Stimulated activated naive CD4-positive, alpha-beta T cell treated with Interleukin-2 at 50 U/mL for 16 hours (primary cell): ENCODE data around the gene SRMS.
A peak's percentile ranks its signal among the peaks of the same experiment; 100 is the strongest.

ENCODE experiments used
- DNase-seq: peaks from one replicate; lab custom pipeline; 2025; lab: John Stamatoyannopoulos, UW

SRMS gene

DNA sequence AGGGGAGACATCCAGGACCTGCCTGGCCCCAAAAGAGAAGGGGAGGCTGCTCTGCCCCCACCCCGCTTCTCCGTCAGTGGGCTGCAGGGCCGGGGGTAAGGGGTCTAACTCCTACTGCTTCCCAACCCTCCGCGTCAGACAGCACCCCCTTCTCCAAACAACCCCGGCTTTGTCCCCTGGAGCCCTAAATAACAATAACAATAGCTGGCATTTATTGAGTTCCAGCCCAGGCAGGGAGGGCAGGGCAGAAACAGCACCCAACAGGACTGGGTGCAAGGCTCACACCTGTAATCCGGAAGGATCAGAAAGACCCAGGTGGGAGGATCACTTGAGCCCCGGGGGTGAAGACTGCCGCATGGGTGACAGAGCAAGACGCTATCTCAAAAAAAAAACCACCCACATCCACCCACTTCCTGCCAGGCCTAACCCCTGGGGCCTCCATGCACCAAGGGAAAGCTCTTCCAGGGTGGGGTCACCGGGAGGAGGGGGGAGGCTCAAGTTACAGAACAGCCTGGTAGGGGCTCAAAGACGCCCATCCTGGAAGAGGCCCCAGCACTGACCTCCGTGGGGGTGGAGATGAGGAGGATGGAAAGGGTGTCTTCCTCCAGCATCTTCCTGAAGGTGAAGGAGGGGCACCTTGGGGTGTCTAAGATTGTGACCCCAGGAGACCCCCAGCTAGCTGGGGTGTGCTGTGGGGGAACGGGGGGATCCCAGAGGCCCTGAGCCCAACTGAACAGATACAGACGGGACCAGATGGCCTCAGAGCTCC, 5.1 kb upstream of the SRMS start:
- peak; percentile 24 for DNase-seq

DNA sequence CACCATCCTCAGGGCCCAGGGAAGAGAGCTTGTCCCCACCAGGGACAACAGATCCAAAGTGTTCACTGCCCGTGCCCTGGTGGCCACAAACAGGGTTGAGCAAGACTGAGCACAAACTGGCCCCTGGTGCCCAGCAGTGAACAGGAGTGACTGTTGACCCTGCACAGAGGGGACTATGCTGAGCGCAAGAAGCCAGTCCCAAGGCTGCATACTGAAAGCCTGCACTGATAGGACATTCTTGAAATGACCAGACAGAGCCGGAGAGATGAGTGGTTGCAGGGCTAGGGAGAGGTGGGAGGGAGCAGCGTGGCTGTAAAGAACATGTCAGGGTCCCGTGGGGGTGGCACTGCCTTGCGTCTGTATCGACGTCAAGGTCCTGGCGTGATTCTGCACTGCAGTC, 3.5 kb upstream of the SRMS start:
- DNase-seq: no peak

DNA sequence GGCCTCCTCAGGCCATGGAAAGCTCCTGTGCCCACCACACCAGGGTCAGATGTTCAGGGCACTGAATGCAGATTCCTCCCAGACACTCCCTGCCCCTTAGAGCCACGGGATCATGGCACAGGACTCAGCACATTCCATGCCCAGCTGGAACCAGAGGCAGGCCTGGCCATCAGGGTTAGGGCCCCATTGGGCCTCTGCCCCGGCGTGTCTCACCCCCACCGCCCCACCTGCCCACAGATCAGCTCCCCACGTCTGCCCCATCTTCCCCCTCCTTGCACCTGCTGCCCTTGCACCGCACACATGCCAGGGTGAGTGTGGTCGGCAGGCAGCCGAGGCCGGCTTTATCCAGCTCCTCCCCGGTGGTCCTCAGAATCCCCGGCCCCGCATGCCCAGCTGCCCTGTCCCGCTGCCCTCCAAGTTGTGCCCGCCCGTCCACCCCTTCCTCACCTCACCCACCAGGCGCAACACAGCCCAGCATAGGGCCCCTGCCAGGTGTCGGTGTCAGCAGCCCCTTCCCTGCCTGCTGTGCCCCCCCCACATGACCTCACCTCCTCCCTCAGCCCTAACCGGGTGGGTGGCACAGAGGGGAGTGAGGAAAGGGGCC, 2.2 kb upstream of the SRMS start:
- no peak for DNase-seq

DNA sequence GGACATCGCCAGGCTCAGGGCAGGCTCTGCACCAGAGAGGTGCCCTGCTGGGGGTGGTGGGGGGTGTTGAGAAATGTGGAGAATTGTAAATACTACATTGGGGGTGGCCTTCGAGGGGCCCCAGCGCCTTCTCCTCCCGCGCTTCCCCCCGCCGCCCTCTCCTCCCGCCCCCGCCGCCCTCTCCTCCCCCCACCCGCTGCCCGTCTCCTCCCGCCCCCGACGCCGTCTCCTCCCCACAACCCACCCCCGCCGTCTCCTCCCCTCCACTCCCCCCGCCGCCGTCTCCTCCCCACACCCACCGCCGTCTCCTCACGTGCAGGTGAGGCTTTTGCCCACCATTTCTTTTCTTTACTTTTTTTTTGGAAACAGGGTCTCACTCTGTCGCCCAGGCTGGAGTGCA, 1.5 kb upstream of the SRMS start:
- no peak for DNase-seq

DNA sequence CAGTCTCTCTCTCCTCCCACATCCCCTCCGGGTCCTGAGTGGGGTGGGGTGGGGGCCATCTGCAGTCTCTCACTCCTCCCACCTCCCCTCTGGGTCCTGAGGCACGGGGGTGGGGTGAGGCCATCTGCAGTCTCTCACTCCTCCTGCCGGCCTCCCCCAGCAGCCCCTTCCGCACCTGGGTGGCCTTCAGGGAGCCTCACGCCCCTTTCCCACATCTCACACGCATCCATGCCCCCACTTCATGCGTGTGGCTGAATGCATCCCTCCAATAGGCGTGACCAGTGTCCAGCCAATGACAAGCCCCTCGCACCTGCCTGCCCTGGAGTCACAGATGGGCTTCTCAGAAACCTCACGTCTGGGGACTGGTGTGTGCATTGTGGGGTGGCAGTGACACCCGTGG, 993 bp upstream of the SRMS start:
- DNase-seq: no peak

DNA sequence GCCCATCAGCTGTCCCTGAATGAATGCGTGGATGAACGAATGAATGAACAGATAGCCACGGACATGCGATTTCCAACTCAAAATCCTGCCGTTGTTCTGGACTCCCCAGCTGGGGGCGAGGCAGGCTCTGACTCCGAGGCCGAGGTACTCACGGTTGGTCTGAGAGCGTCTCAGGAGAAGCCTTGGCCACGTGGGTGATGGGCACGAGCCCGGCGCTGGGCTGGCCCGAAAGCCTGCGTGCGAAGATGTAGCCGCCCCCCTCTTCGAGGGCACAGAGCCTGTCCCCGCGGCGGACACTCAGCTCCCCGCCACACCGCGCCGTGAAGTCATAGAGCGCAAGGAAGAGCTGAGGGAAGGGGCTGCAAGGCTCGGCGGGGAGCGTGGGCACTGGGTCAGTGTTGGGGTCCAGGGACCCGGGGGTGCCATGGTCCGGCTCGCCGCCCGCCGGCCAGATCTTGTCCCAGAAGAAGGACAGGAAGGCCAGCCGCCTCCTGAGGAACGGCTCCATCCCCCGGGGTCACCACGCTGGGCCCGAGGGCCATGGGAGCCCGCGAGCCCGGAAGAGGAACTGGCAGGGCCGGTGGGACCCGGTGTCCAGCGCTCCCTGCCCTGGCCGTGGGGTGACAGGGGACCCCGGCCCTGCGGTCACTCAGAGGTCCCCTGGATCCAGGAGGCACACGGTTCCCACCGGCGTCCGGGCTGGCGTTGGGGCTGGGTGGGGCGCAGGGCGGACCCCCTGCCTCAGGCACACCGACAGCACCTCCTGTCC, 409 bp downstream of the SRMS start:
- no peak for DNase-seq

DNA sequence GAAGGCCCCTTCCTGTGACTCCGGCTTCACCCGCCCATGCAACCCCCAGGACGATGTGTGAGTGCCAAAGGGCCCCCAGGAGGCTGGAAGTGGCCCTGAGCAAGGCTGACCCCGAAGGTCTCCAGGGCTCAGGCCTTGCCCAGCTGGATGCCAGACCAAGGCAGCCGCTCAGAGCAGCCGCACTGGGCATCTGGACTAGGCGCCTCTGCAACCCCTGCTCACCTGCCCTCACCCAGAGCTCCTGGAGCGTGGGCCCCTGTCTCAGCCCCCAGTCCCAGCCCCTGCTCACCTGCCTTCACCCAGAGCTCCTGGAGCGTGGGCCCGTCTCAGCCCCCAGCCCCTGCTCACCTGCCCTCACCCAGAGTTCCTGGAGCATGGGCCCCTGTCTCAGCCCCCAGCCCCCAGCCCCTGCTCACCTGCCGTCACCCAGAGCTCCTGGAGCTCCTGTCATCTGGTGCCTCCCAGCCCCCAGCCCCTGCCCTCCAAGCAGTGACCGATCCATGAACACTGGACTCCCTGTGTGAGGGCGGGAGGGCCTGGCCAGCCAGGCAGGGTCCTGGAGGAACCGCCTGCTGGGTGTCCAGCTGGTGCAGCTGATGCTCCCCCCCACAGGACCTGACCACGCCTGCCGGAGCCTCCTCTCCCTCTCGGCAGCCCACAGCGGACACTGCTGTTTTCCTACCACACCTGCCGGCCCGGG, 1.1 kb downstream of the SRMS start:
- DNase-seq: no peak

DNA sequence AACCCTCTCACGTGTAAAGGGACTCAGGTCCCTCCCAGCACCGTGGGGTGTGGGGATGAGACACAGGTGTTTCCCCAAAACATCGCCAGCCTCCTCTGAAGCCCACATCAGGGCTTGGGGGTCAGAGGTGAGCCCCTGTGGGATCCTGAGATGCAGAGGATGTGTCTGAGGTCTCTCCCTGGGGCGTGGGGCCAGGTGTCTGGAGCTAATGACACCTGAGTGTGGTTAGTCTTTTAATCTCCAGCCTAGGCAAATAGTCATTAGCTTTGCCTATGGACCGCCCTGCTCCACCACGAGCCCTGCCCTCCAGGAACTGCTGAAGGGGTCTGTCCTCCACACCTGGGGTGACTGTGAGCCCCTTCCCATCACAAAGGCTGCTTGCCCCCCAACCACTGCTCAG, 1.7 kb downstream of the SRMS start:
- no peak for DNase-seq

DNA sequence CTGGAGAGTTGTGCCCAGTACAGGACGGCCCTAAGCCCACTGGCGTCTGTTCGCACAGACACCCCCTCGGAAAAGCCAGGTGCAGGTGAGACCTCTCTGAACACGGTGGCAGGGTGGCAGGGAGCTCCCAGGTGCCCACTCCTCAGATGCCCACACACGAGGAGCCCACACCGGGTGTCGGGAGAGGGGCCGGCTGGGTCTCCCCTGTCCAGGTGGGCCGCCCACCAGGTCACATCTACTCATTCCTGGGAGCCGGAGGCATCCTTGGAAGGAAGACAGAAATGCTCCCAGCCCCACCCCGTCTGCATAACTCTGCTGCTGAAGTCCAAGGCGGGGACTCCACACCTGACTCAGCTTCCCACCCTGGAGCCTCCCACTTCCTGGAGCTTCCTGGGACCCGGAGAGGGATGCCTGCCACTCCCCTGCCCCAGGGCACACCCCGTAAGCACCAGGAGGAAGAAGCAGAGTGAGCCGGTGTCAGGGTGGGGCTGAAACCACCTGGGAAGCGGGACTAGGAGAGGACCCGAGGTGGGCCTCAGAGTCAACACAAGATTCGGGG, 2.5 kb downstream of the SRMS start:
- DNase-seq: no peak

DNA sequence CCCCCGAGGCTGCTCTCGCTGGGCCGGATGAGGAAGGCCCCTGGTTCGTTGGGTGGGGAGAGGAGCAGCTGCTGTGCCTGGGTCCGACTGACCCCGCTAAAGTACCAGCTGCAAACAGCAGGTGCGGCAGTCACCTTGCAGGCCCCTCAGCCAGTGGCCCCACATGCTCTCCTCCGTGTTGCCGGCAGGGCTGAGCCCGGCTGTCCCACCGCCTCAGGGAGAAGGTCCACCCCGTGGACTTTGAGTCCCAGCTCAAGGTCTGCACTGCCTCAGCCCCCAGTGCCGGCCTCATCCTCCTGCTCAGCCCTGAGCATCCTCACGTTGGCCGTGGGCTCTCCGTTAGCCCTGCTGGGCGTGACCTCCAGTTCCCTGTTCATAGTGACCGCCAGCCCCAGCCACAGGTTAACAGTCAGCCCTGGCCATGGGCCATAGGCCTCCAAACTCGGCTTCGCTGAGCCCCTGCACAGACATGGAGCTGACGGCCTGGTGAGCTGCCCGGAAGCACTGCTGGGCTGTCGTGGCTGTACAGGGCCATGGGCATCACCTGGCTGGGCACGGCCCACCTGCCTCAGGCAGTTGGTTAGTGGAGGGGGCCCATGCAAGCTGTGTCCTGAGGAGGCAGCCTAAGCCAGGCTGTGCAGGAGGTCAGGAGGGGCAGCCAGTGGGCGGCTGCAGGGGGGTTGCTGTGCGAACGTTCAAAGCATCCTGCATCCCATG, 3.1 kb downstream of the SRMS start:
- no peak for DNase-seq

DNA sequence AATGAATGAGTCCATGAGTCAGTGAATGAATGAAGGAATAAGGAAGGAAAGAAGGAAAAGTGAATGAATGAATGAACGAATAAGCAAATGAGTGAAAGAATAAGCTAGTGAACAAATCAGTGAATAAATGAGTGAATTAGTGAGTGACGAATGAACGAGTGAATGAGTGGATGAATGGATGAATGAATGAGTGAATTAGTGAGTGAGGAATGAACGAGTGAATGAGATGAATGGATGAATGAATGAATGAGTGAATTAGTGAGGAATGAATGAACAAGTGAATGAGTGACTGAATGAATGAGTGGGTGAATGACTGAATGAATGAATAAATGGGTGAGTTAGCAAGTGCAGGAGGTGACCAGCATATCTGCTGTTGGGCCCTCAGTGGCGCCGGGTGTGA, 3.8 kb downstream of the SRMS start:
- DNase-seq: no peak

DNA sequence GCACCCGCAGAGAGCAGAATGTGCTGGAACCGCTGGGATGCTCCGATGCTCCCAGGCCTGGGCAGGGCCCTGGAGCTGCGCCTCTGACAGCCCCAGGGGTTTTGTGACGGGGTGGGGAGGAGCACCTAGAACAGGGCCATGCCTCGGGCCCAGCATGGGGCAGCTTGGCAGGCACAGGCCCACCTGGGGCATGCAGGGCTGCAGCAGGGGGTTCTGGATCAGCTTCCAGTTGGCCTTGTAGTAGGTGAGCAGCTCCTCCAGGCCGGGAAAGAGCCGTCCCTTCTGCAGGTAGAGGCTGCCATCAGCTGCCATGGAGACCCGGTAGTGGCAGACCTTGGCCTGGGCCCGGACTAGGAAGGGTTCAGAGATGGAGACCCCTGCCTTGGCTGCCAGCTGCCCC, 4.4 kb downstream of the SRMS start:
- no peak for DNase-seq

DNA sequence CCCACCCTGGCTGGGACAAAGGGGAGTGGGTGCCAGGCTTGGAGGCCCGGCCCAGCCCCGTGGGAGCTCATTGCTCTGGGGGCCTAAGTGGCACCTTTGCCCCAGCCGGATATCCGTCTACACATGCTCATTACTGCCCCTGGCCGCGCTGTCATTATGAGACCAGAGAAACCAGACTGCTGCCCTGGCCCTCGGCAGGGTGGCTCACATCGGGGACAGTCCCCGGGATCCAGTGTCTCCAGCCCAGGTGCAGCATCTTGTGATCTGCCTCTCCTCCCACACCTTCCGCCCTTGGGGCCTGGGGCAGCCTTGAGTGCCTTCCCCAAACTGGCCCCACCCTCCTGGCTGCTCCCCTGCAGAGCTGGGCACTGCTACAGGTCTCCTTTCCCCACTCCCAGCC, 4.9 kb downstream of the SRMS start:
- no peak for DNase-seq

DNA sequence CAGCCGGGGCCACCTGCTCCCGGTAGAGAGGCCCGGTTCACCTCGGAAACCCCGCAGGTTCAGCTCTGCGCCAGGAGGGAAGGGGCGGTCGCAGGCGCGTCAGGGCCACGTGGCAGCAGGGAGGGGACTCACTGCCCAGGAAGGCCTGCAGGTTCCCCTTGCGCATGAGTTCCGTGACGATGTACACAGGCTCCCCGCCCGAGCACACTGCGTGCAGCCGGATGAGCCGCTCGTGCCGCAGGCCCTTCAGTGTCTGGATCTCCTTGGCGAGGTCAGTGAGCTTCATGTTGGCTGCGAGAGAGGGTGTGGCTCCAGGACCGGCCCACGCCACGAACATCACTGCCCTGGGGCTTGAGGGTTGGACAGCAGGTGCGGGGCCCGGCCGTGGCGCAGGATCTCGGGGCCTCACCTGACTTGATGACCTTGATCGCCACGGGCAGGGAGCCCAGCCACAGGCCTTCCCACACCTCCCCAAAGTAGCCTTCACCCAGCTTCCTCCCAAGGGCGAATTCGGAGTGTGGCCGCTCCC, 5.5 kb downstream of the SRMS start:
- DNase-seq: no peak

DNA sequence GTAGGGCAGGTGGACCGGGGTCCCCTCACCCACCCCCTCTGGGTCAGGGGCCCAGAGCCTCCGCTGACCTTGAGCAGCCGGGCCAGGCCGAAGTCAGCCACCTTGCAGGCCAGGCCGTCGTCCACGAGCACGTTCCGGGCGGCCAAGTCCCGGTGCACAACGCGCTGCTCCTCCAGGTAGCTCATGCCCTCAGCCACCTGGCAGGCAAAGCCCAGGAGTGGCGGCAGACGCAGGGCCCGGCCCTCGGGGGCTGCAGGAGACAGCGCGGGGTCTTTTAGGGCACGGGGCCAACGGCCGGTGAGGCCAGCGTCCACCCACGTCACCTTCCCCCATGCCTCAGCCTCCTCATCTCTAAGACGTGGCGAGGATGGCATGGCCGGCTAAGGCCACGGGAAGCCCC, 6.2 kb downstream of the SRMS start:
- DNase-seq: no peak

DNA sequence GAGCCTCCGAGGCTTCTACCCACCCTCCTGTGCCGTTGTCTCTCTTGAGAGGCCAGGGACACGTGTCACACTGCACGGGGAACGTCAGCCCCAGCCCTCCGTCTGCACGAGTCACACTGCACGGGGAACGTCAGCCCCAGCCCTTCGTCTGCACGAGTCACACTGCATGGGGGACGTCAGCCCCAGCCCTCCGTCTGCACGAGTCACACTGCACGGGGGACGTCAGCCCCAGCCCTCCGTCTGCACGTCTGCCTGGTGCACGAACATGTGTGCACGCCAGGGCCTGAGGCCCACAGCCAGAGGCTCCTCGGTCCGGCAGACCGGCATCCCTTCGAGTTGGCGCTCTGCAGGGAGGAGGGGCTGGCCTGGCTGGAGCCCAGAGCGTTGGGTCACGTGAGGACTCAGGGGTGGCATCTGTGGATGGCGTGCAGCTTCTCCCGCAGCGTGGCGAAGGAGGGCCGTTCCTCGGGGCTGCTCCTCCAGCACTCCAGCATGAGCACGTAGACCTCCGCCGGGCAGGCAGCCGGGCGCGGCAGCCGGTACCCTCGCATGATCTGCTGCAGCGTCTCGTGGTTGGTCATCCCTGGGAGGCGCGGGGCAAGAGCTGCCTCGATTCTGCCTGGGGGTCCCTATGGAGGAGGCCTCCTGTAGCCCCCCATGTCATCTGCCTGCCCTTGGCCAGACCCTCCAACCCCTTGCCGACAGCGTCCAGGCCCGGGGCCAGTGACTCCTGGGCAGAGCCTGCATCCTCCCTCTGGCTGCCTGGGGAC, 6.9 kb downstream of the SRMS start:
- no peak for DNase-seq

DNA sequence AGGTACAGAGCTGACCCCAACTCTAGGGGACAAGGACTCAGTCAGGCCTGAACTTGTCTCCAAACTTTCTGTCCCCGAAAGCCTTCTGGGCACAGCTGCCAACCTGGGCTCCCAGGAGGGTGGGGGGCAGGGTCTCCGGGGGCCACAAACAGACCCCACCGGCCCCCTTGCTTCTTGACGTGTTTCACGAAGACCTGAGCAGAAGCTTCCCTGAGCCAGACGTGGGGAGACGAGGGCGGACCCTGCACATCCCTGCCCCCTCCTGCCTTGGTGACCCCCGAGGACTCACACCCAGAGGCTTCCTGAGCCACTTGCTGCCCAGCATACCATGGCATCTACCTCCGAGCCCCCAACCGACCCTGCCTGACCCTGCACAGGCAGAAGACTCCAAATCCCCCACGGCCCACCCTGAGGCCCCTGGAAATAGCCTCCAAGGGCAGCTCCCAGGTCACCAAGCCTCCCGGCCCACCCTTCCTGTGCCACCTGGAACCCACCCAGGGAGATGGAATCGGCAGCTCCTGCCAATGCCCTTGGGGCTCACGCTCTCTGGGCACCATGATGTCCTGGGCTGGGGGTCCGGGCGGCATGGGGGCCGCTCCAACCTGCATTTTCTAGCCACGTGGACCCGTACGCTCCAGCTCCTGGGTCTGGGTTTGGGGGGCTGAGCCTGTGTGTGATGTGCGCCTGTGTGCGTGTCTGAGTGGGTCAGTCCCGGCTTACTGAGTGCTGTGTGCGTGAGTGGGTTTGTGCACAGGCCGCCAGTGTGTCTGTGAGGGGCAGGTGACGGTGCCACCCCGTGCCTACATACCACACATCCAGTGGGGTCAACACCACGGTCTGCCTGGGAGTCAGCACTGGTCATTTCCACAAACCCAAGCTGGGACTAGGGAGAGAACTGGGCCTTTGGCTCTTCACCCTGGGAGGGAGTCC, 7.8 kb downstream of the SRMS start:
- no peak for DNase-seq

DNA sequence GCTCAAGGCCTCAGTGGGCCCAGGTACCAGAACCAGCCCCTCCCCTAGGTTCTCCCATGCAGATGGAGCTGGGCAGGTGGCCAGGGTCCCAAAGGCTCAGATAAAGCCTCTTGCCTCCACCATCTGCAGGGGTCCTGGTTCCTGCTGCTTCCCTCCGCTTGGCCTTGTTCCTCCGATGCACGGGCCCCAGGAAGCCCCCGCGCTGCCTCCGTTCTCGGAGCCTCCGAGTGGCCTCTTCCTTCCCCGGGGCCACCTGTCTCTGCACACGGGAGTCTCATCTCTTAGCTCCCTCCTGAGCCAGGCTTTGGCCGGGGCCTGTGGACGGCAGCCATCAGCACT, 8.5 kb downstream of the SRMS start:
- DNase-seq: no peak

DNA sequence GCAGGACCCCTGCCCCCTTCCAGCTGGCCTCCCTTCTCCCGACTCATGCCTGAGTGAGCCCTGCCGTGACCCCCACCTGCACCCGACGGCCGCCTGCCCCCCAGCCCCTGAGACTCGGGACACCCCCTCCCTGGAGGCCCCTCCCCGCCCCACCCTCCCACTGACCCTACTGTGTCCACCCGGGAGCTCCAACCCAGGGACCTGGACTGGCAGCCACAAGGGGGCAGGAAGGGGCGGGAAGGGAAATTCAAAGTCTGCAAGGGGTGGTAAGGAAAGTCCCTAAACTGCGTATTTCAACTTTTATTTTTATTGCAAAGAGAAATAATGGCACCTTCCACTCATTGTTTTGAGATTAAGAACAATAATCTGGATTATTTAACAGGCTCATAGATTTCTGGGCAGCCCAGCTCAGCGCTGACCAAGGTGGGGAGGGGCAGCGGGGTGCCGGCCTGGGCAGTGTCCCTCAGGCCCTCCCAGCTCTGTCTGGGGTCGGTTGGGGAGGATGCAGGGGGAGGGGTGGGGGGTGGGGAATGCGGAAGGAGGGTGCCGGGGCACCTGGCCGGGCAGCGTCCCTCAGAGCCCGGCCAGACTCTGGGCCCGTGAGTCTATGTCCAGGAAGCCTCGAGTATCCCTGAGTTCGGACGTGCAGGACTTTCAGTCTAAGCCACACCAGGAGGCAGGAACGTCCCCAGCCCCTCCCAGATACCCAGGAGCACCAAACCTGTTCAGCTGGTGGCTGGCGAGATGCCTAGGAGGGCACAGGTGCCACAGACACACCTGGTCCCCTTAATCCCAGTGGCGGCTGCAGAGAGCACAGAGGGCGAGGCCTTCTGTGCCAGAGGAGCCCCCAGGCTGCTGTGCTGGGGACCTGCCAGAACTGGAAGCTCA, 9.1 kb downstream of the SRMS start:
- DNase-seq: no peak
